ENCODE data around the gene RNF39. TPM values are rescaled to one million over a fixed set of nuclear protein-coding genes. Genes with fewer than 3 reads are reported as not detected.
"Not testable (repeated sequence)": the region's sequence is repeated elsewhere in the genome, so short reads cannot be mapped to it uniquely, and the experiment has no call there.

Gene RNF39

GRCh38 chr6:30022712-30023111, 52.9 kb downstream of the RNF39 start:
- H3K27me3 ChIP-seq (ENCODE audit: control insufficient read depth in 1 of 2, insufficient read depth in 1 of 2, low read length in 2 of 2); H3K4me1 ChIP-seq (ENCODE audit: control insufficient read depth, insufficient read depth, low read depth, low read length); H2BK5ac ChIP-seq (ENCODE audit: low read depth, low read length, poor library complexity, severe bottlenecking); H2BK15ac ChIP-seq (ENCODE audit: low read depth, poor library complexity, severe bottlenecking); H3K23ac ChIP-seq (ENCODE audit: low read length in 2 of 2); H2BK12ac ChIP-seq (ENCODE audit: low read length in 2 of 2); H4K91ac ChIP-seq (ENCODE audit: low read length); DNase-seq; H3K14ac ChIP-seq (ENCODE audit: low read length in 2 of 2); H3K9ac ChIP-seq (ENCODE audit: low read length); H3K4ac ChIP-seq (ENCODE audit: low read depth in 1 of 2, low read length in 2 of 2); H3K4me3 ChIP-seq (ENCODE audit: insufficient read depth in 1 of 2, low read depth in 1 of 2, low read length in 2 of 2); H2BK120ac ChIP-seq (ENCODE audit: low read depth, low read length); H4K8ac ChIP-seq (ENCODE audit: low read length); H3K79me1 ChIP-seq (replicated peaks; ENCODE audit: low read length, poor library complexity, severe bottlenecking); H2AK5ac ChIP-seq (ENCODE audit: low read length, severe bottlenecking); H3K9me3 ChIP-seq (ENCODE audit: control insufficient read depth, low read length); H3K4me2 ChIP-seq (ENCODE audit: low read length, poor library complexity, severe bottlenecking); H3K27ac ChIP-seq (ENCODE audit: low read length, poor library complexity, severe bottlenecking); H2AFZ ChIP-seq (ENCODE audit: low read depth, low read length); H3K18ac ChIP-seq (ENCODE audit: low read depth in 1 of 2, low read length in 2 of 2): not testable (repeated sequence)
- peaks cover 0 to 10% of the 10 kb centered on the region in 2 experiments for H3K36me3 ChIP-seq (ENCODE audit: control insufficient read depth in 1 of 2, insufficient read depth in 2 of 2, low read depth in 1 of 2, low read length in 2 of 2)

- Histone ChIP-seq H3K4me3 (ENCODE audit: insufficient read depth in 1 of 2, low read depth in 1 of 2, low read length in 2 of 2) (no peak overlapping the region), H3K79me1 (replicated peaks; ENCODE audit: low read length, poor library complexity, severe bottlenecking) (no peaks in the 10 kb centered on the region)
- 79% methylated on average over 2 of the region's 3 CpGs for WGBS
Measured at GRCh38 chr6:30022189-30022588, 53.4 kb downstream of the RNF39 start.

GRCh38 chr6:30020626-30021025, 54.9 kb downstream of the RNF39 start:
- no peak overlapping the region for H4K91ac ChIP-seq (ENCODE audit: low read length)
- H3K14ac ChIP-seq (ENCODE audit: low read length in 2 of 2): no peak overlapping the region
- H3K4me1 ChIP-seq (ENCODE audit: control insufficient read depth, insufficient read depth, low read depth, low read length): no peaks in the 10 kb centered on the region
- H3K36me3 ChIP-seq (ENCODE audit: control insufficient read depth in 1 of 2, insufficient read depth in 2 of 2, low read depth in 1 of 2, low read length in 2 of 2): peaks cover 0 to 10% of the 10 kb centered on the region in 2 experiments
- no peak overlapping the region for H2BK15ac ChIP-seq (ENCODE audit: low read depth, poor library complexity, severe bottlenecking)
- H3K9ac ChIP-seq (ENCODE audit: low read length): no peak overlapping the region
- no peak for DNase-seq
- WGBS: 43% methylated on average over 1 of the region's 1 CpG
- H3K79me1 ChIP-seq (replicated peaks; ENCODE audit: low read length, poor library complexity, severe bottlenecking): no peaks in the 10 kb centered on the region
- H2BK12ac ChIP-seq (ENCODE audit: low read length in 2 of 2): no peak overlapping the region
- no peak overlapping the region for H2AFZ ChIP-seq (ENCODE audit: low read depth, low read length)
- H3K27me3 ChIP-seq (ENCODE audit: control insufficient read depth in 1 of 2, insufficient read depth in 1 of 2, low read length in 2 of 2): no peaks in the 10 kb centered on the region
- H3K4me3 ChIP-seq (ENCODE audit: insufficient read depth in 1 of 2, low read depth in 1 of 2, low read length in 2 of 2): no peak overlapping the region
- no peak overlapping the region for H3K27ac ChIP-seq (ENCODE audit: low read length, poor library complexity, severe bottlenecking)
- H3K23ac ChIP-seq (ENCODE audit: low read length in 2 of 2): no peak overlapping the region
- H2BK120ac ChIP-seq (ENCODE audit: low read depth, low read length): no peak overlapping the region
- no peak overlapping the region for H2BK5ac ChIP-seq (ENCODE audit: low read depth, low read length, poor library complexity, severe bottlenecking)
- H2AK5ac ChIP-seq (ENCODE audit: low read length, severe bottlenecking): no peak overlapping the region
- no peak overlapping the region for H3K18ac ChIP-seq (ENCODE audit: low read depth in 1 of 2, low read length in 2 of 2)
- no peaks in the 10 kb centered on the region for H3K9me3 ChIP-seq (ENCODE audit: control insufficient read depth, low read length)
- no peak overlapping the region for H3K4me2 ChIP-seq (ENCODE audit: low read length, poor library complexity, severe bottlenecking)
- H4K8ac ChIP-seq (ENCODE audit: low read length): no peak overlapping the region
- H3K4ac ChIP-seq (ENCODE audit: low read depth in 1 of 2, low read length in 2 of 2): no peak overlapping the region

More at GRCh38 chr6:30022189-30022588, 53.4 kb downstream of the RNF39 start:
- no peak overlapping the region for H3K4me2 ChIP-seq (ENCODE audit: low read length, poor library complexity, severe bottlenecking)
- H3K27ac ChIP-seq (ENCODE audit: low read length, poor library complexity, severe bottlenecking): no peak overlapping the region
- H2BK5ac ChIP-seq (ENCODE audit: low read depth, low read length, poor library complexity, severe bottlenecking): no peak overlapping the region
- H3K14ac ChIP-seq (ENCODE audit: low read length in 2 of 2): no peak overlapping the region
- H3K27me3 ChIP-seq (ENCODE audit: control insufficient read depth in 1 of 2, insufficient read depth in 1 of 2, low read length in 2 of 2): no peaks in the 10 kb centered on the region
- no peak overlapping the region for H3K23ac ChIP-seq (ENCODE audit: low read length in 2 of 2)
- H2BK120ac ChIP-seq (ENCODE audit: low read depth, low read length): no peak overlapping the region
- H3K18ac ChIP-seq (ENCODE audit: low read depth in 1 of 2, low read length in 2 of 2): no peak overlapping the region
- no peak overlapping the region for H4K8ac ChIP-seq (ENCODE audit: low read length)
- peaks cover 0 to 10% of the 10 kb centered on the region in 2 experiments for H3K36me3 ChIP-seq (ENCODE audit: control insufficient read depth in 1 of 2, insufficient read depth in 2 of 2, low read depth in 1 of 2, low read length in 2 of 2)
- H3K9me3 ChIP-seq (ENCODE audit: control insufficient read depth, low read length): no peaks in the 10 kb centered on the region
- no peaks in the 10 kb centered on the region for H3K4me1 ChIP-seq (ENCODE audit: control insufficient read depth, insufficient read depth, low read depth, low read length)
- no peak overlapping the region for H3K4ac ChIP-seq (ENCODE audit: low read depth in 1 of 2, low read length in 2 of 2)
- no peak for DNase-seq
- no peak overlapping the region for H2AFZ ChIP-seq (ENCODE audit: low read depth, low read length)
- H2BK15ac ChIP-seq (ENCODE audit: low read depth, poor library complexity, severe bottlenecking): no peak overlapping the region
- no peak overlapping the region for H3K9ac ChIP-seq (ENCODE audit: low read length)
- no peak overlapping the region for H2BK12ac ChIP-seq (ENCODE audit: low read length in 2 of 2)
- no peak overlapping the region for H4K91ac ChIP-seq (ENCODE audit: low read length)
- H2AK5ac ChIP-seq (ENCODE audit: low read length, severe bottlenecking): no peak overlapping the region

Small RNA genes within 50 kb of the gene (small RNA-seq; reads per million reads assigned to genes)
- gene RF02218 (ENCODE audit: low read depth): not detected
- not detected for gene RF02219 (ENCODE audit: low read depth)
- gene RF02220 (ENCODE audit: low read depth): not detected
